Suprapubic skin (tissue), 4 donors: ENCODE results near the gene HDAC11.

Source experiments
- EP300 ChIP-seq: sonication (generic); formaldehyde crosslinking; IDR thresholded peaks from one replicate; pipeline ENCODE4 v1.6.1; 2017; ENCODE audit warnings: antibody characterized with exemption
- POLR2A ChIP-seq, 2 donors: fragments of 450-650 bp; IDR thresholded peaks; one replicate each; pipeline ENCODE4 v1.6.1; 2017; ENCODE audit warnings: antibody characterized with exemption in 2 of 2, mild to moderate bottlenecking in 2 of 2, moderate library complexity in 2 of 2
- POLR2AphosphoS5 ChIP-seq, 3 donors: sonication (generic); formaldehyde crosslinking; IDR thresholded peaks; one replicate each; pipeline ENCODE4 v1.6.1; 2017; ENCODE audit warnings: antibody characterized with exemption in 3 of 3
- TF ChIP-seq, protein P1 (sequence below), 2 donors: fragments of 200-600 bp in 1 of 2; fragments of 450-650 bp in 1 of 2; sonication (generic) in 1 of 2; IDR thresholded peaks; one replicate each; pipeline ENCODE4 v1.5.1; 2016 to 2019; ENCODE audit warnings: antibody characterized with exemption in 2 of 2, mild to moderate bottlenecking in 1 of 2, moderate library complexity in 1 of 2

DNA sequence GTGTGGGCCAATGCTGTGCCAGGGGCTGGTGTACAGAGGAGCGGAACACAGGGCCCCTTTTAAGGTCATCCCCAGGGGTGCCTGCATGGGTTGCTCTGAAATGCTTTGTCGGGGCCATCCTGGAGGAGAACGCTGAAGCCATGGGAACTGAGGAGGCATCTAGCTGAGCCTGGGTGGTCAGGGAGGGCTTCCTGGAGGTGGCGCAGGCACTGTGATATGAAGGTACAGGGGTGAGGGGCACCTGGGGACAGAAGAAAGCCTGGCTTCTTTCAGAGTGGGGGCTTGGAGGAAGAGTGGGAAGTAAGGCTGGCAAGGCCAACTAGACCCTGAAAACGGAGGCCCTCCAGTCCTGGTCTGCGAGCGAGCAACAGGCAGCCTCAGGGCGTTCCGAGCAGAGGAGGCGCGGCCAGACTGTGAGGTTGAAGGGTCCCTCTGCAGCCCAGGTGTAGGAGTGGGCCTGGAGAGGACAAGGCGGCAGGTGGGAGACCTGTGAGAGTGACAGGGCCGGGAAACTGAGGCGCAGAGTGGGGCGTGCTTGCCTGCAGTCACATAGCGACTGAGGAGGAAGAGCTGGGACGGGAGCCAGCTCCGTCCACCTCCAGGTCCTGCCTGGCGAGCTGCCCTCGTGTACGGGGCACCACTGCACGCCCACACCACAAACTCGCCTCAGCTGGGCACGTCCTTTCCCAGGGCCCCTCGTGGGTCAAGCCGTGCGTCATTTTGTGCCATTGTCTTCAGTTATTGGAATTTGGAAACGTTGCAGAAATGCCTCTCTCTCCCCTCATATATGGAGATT is 72.9 kb downstream of the HDAC11 start:
- TF ChIP-seq, protein P1, sequence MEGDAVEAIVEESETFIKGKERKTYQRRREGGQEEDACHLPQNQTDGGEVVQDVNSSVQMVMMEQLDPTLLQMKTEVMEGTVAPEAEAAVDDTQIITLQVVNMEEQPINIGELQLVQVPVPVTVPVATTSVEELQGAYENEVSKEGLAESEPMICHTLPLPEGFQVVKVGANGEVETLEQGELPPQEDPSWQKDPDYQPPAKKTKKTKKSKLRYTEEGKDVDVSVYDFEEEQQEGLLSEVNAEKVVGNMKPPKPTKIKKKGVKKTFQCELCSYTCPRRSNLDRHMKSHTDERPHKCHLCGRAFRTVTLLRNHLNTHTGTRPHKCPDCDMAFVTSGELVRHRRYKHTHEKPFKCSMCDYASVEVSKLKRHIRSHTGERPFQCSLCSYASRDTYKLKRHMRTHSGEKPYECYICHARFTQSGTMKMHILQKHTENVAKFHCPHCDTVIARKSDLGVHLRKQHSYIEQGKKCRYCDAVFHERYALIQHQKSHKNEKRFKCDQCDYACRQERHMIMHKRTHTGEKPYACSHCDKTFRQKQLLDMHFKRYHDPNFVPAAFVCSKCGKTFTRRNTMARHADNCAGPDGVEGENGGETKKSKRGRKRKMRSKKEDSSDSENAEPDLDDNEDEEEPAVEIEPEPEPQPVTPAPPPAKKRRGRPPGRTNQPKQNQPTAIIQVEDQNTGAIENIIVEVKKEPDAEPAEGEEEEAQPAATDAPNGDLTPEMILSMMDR (IDR thresholded peaks at IDR 0.05), result no peak
- TF ChIP-seq POLR2A (IDR thresholded peaks at IDR 0.05), result no peak
- no peak for TF ChIP-seq EP300
- TF ChIP-seq POLR2AphosphoS5 (IDR thresholded peaks at IDR 0.05), result no peak
